BE2C (cell line): ENCODE data around the gene MUC4.
"Not testable (repeated sequence)": the region's sequence is repeated elsewhere in the genome, so short reads cannot be mapped to it uniquely, and the experiment has no call there.

ENCODE experiments used
- DNase-seq: peaks from one replicate; pipeline ENCODE4 v3.0.0-alpha.2; 2020
- H3K27me3 ChIP-seq: fragments of 250-450 bp; sonication (Bioruptor Pico); 2 replicates; pipeline ENCODE4 v1.5.1; 2020; ENCODE audit warnings: mild to moderate bottlenecking
- H3K36me3 ChIP-seq: fragments of 250-450 bp; sonication (Bioruptor Pico); 2 replicates; pipeline ENCODE4 v1.5.1; 2020; ENCODE audit warnings: mild to moderate bottlenecking
- H3K4me1 ChIP-seq: fragments of 250-450 bp; sonication (Bioruptor Pico); 2 replicates; pipeline ENCODE4 v1.5.1; 2020
- H3K4me3 ChIP-seq: 2 replicates; pipeline ENCODE4 v1.5.1; 2011; ENCODE audit warnings: low read depth, low read length
- H3K9me3 ChIP-seq: fragments of 250-450 bp; sonication (Bioruptor Pico); 2 replicates; pipeline ENCODE4 v1.5.1; 2020
- TF ChIP-seq, protein P1 (sequence below): IDR thresholded peaks from 2 replicates; pipeline ENCODE4 v1.5.1; 2012; ENCODE audit warnings: mild to moderate bottlenecking, low read depth, low read length

MUC4 gene

DNA sequence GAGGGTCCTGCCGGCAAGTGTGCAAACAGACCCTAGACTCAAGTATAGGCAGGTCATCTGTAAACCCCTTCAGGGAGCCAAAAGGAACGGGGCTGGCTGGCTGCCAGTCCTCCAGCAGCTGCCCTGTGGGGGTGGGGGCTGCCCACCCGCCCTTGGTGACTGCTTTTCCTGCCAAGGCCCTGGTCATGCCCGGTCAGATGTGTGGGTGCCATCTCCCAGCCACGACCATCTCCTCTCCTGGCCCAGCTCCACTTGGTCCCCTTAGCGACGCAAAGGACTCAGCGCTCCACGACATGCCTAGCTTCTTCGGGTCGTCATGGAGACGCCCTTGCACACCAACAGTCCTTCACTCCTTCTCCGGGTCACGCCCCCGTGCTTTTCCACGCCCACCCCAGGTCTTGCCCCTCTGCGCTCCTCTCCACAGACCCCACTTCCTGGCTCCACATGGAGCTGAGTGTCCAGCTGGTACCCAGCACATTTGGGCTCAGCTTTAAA lies 2.4 kb downstream of the MUC4 start:
- DNase-seq: no peak
- Histone ChIP-seq H3K4me1 (0 out of 2 replicates have a peak, but pooled peaks cover 6% of the 10 kb centered on the region), H3K4me3 (no peak overlapping the region), H3K27me3 (peaks cover 5% of the 10 kb centered on the region; the same call in 1 of the 2 replicates), H3K9me3 (no peaks in the 10 kb centered on the region), H3K36me3 (no peaks in the 10 kb centered on the region)
- TF ChIP-seq, protein P1, sequence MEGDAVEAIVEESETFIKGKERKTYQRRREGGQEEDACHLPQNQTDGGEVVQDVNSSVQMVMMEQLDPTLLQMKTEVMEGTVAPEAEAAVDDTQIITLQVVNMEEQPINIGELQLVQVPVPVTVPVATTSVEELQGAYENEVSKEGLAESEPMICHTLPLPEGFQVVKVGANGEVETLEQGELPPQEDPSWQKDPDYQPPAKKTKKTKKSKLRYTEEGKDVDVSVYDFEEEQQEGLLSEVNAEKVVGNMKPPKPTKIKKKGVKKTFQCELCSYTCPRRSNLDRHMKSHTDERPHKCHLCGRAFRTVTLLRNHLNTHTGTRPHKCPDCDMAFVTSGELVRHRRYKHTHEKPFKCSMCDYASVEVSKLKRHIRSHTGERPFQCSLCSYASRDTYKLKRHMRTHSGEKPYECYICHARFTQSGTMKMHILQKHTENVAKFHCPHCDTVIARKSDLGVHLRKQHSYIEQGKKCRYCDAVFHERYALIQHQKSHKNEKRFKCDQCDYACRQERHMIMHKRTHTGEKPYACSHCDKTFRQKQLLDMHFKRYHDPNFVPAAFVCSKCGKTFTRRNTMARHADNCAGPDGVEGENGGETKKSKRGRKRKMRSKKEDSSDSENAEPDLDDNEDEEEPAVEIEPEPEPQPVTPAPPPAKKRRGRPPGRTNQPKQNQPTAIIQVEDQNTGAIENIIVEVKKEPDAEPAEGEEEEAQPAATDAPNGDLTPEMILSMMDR: no peak

DNA sequence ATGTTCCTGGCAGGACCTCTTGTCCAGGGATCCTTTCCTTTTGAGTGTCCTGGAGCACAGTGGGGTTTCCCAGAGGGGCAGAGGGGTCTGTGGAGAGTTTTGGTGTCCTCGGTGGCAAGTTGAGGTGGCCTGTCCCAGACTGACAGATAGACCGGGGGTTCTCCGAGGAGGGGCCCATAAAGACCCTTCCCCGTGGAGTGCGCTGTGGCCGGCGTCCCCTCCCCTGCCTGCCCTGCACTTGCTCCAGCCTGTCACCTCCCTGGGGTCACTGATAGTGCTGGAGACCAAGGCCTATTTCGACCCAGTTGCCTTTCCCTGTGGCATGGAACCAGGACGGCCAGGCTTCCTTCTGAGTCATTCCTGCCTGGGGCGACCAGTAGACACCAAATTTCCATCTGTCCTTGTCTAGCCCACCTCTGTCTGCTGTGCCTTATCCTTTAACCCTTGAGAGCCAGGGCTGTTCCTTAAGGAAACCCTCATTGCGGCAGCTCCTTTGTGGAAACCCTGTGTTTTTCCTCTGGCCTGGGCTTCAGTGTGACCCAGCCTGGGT lies 2.9 kb downstream of the MUC4 start:
- DNase-seq: no peak
- 0 out of 2 replicates have a peak, but pooled peaks cover 6% of the 10 kb centered on the region for H3K4me1 ChIP-seq
- TF ChIP-seq, protein P1: no peak
- peaks cover 5% of the 10 kb centered on the region; the same call in 1 of the 2 replicates for H3K27me3 ChIP-seq
- H3K4me3 ChIP-seq: no peak overlapping the region
- no peaks in the 10 kb centered on the region for H3K36me3 ChIP-seq
- no peaks in the 10 kb centered on the region for H3K9me3 ChIP-seq

DNA sequence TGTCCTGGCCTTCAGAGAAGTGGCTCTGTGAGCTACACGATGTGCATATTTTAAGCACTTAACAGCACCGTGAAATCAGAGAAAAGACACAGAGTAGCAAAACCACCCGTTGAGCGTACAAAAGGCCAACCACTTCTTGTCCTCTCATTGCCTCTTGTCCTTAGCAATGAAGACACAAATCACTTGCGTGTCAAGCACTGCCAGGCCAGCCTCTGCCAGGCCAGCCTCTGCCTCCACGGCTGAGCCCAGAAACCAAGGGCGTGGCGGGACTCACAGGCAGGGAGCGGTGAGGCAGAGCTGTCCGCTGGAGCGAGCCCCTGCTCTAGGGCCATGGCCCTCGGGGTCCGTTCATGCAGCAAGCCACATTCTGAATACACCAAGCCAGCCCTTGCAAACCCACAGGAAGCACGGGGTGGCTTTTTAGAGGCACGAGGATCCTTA lies 4.0 kb downstream of the MUC4 start:
- H3K27me3 ChIP-seq: peaks cover 3% of the 10 kb centered on the region; the same call in 1 of the 2 replicates
- H3K36me3 ChIP-seq: no peaks in the 10 kb centered on the region
- no peaks in the 10 kb centered on the region for H3K9me3 ChIP-seq
- TF ChIP-seq, protein P1: no peak
- H3K4me1 ChIP-seq: 0 out of 2 replicates have a peak, but pooled peaks cover 6% of the 10 kb centered on the region
- DNase-seq: no peak
- no peak overlapping the region for H3K4me3 ChIP-seq

DNA sequence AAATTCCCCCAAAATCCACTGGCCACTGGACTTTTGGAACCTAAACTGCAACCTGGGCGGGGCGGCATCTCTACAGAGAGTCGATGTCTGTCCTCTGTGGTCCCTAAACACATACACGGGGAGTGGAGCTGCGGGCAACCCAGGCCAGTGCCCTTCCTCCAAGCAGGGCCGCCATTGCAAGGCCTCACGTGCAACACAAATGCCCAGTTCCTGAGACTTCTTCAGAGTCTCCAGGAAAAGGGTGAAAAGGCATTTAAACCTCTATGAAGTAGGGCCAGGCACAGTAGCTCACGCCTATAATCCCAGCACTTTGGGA lies 4.9 kb downstream of the MUC4 start:
- H3K36me3 ChIP-seq: no peaks in the 10 kb centered on the region
- 0 out of 2 replicates have a peak, but pooled peaks cover 6% of the 10 kb centered on the region for H3K4me1 ChIP-seq
- no peaks in the 10 kb centered on the region; the same call in none of the 2 replicates for H3K27me3 ChIP-seq
- no peak overlapping the region for H3K4me3 ChIP-seq
- no peaks in the 10 kb centered on the region for H3K9me3 ChIP-seq
- TF ChIP-seq, protein P1: no peak
- no peak for DNase-seq

DNA sequence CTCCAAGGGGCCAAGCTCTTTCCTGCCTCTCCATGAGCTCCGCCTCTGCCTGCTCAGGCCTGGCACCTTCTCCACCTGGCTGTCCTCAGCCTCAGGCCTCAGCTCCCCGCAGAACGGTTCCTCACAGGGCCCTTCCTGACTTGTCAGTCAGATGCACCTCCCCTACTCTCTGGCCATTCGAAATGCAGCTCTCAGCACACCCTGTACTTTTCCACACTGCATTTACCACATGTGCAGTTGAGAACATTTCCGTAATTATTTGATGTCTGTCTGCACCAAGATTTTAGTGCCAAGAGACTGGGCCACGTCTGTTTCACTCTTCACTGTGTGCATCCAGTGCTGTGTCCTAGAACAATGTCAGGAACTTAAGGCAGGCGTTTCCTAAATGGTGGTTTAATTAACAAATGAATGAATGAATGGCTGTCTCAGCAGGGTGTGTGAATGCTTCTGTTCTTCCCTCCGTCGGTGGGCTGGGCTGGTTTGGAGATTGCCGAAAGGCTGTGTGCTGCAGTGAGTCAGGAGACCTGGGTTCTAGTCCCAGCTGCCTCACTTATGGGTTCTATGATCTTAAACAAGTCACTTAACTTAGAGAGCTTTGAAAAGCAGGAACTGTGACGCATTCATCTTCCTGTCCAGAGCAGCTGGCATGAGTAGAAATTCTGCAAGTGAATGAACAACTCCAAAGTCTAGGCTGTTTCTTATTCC lies 5.4 kb downstream of the MUC4 start:
- Histone ChIP-seq H3K4me3 (no peak overlapping the region), H3K9me3 (no peaks in the 10 kb centered on the region), H3K36me3 (no peaks in the 10 kb centered on the region), H3K4me1 (0 out of 2 replicates have a peak, but pooled peaks cover 6% of the 10 kb centered on the region), H3K27me3 (no peaks in the 10 kb centered on the region; the same call in 1 of the 2 replicates)
- no peak for DNase-seq
- TF ChIP-seq, protein P1: no peak

DNA sequence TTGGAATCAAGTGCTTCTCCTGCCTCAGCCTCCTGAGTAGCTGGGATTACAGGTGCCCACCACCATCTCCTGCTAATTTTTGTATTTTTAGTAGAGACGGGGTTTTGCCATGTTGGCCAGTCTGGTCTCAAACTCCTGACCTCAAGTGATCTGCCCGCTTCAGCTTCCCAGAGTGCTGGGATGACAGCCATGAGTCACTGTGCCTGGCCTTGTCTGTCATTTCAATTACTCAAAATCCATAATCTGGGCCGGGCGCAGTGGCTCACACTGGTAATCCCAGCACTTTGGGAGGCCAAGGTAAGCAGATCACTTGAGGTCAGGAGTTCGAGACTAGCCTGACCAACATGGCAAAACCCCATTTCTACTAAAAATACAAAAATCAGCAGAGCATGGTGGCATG lies 6.1 kb downstream of the MUC4 start:
- H3K36me3 ChIP-seq, H3K4me3 ChIP-seq, H3K4me1 ChIP-seq, DNase-seq, H3K27me3 ChIP-seq, H3K9me3 ChIP-seq: not testable (repeated sequence)
